Activated B cell treated with CpG ODN at 0.5 μM for 24 hours (primary cell): ENCODE data around the gene ZNF79. TPM values are rescaled to one million over a fixed set of nuclear protein-coding genes. Genes with fewer than 3 reads are reported as not detected.

Experiments
- ATAC-seq: fragments of 200-7000 bp; cut with Tn5 transposase; one replicate; pipeline ENCODE4 v1.10.0; 2021; ENCODE audit warnings: low read depth, mild to moderate bottlenecking, moderate library complexity
- CTCF ChIA-PET: fragments of 350-600 bp; sonication (Branson Sonifier 250); formaldehyde crosslinking; loops from one replicate; lab custom pipeline; 2021; ENCODE audit warnings: antibody characterized with exemption; lab: Charles Lee
- POLR2A ChIA-PET: fragments of 350-600 bp; sonication (Branson Sonifier 250); formaldehyde crosslinking; loops from one replicate; lab custom pipeline; 2021; ENCODE audit warnings: antibody characterized with exemption; lab: Charles Lee
- DNase-seq: peaks from one replicate; pipeline ENCODE4 v3.0.0; 2022
- H3K27ac Mint-ChIP-seq: one replicate; pipeline ENCODE4 v1.8.0; 2020; ENCODE audit warnings: mixed read lengths
- H3K27me3 Mint-ChIP-seq: one replicate; pipeline ENCODE4 v1.8.0; 2021; ENCODE audit warnings: mixed read lengths
- H3K36me3 Mint-ChIP-seq: one replicate; pipeline ENCODE4 v1.8.0; 2021; ENCODE audit warnings: low read depth, mixed read lengths
- H3K4me1 Mint-ChIP-seq: one replicate; pipeline ENCODE4 v1.8.0; 2021; ENCODE audit warnings: mixed read lengths
- H3K4me3 Mint-ChIP-seq: one replicate; pipeline ENCODE4 v1.8.0; 2020; ENCODE audit warnings: mild to moderate bottlenecking, mixed read lengths
- H3K9me3 Mint-ChIP-seq: one replicate; pipeline ENCODE4 v1.8.0; 2020; ENCODE audit warnings: mixed read lengths
- CTCF ChIP-seq: fragments of 200-600 bp; IDR thresholded peaks from one replicate; pipeline ENCODE4 v1.8.0; 2022; ENCODE audit warnings: antibody characterized with exemption, mild to moderate bottlenecking
- intact Hi-C: fragments of 100-400 bp; cut with micrococcal nuclease; formaldehyde crosslinking; loops from one replicate; pipeline ENCODE4 v1.15.1; 2024
- total RNA-seq: library from RNA; stranded (reverse); gene quantifications from 2 replicates; pipeline ENCODE4 v1.2.3, GENCODE V29; 2022

The ZNF79 gene
- total RNA-seq, 1 donor from 2014 or later, result 14.0 TPM

- H3K36me3 Mint-ChIP-seq, result peaks cover 52% of the 10 kb centered on the region
- POLR2A ChIA-PET, result interaction anchor here (1.4 kb wide), 1 partner anchor 23 kb away, joined by 3 read pairs; the partner anchor contains the start of genes LRSAM1 and RPL12
Measured at GRCh38 chr9:127474592-127474991, 50.4 kb downstream of the ZNF79 start.

GRCh38 chr9:127479507-127480081 is 55.4 kb downstream of the ZNF79 start:
- peaks cover 56% of the 10 kb centered on the region for H3K36me3 Mint-ChIP-seq
- H3K27ac Mint-ChIP-seq, result no peak overlapping the region
- no peak overlapping the region for H3K4me3 Mint-ChIP-seq
- ChIA-PET CTCF (no interaction called here), POLR2A (no interaction called here)
- no peak for TF ChIP-seq CTCF
- no peaks in the 10 kb centered on the region for H3K4me1 Mint-ChIP-seq
- intact Hi-C loops, result no loop called here
- no peak for DNase-seq
- H3K27me3 Mint-ChIP-seq, result no peaks in the 10 kb centered on the region
- no peaks in the 10 kb centered on the region for H3K9me3 Mint-ChIP-seq
- ATAC-seq, result no peak

More at GRCh38 chr9:127474592-127474991, 50.4 kb downstream of the ZNF79 start:
- no peaks in the 10 kb centered on the region for H3K27me3 Mint-ChIP-seq
- no peak overlapping the region for H3K4me3 Mint-ChIP-seq
- peaks cover 1% of the 10 kb centered on the region for H3K9me3 Mint-ChIP-seq
- intact Hi-C loops, result no loop called here
- ATAC-seq, result no peak
- DNase-seq, result no peak
- no peaks in the 10 kb centered on the region for H3K4me1 Mint-ChIP-seq
- CTCF ChIA-PET, result no interaction called here
- TF ChIP-seq CTCF, result no peak
- H3K27ac Mint-ChIP-seq, result no peak overlapping the region

- ChIA-PET CTCF (no interaction called here), POLR2A (interaction anchor here (0.7 kb wide), 1 partner anchor 56 kb away, joined by 6 read pairs; no protein-coding TSS in a partner anchor)
- H3K4me1 Mint-ChIP-seq, result no peaks in the 10 kb centered on the region
Measured at GRCh38 chr9:127482662-127483061, 58.5 kb downstream of the ZNF79 start.

GRCh38 chr9:127485995-127486394 is 61.8 kb downstream of the ZNF79 start:
- no peak for TF ChIP-seq CTCF
- intact Hi-C loops, result no loop called here
- DNase-seq (no peak), ATAC-seq (no peak)
- CTCF ChIA-PET, result no interaction called here
- Mint-ChIP-seq H3K4me1 (no peaks in the 10 kb centered on the region), H3K27ac (no peak overlapping the region), H3K4me3 (no peak overlapping the region), H3K36me3 (peaks cover 59% of the 10 kb centered on the region), H3K27me3 (no peaks in the 10 kb centered on the region), H3K9me3 (no peaks in the 10 kb centered on the region)
- POLR2A ChIA-PET, result no interaction called here

More at GRCh38 chr9:127482662-127483061, 58.5 kb downstream of the ZNF79 start:
- DNase-seq (no peak), ATAC-seq (no peak)
- TF ChIP-seq CTCF, result no peak
- Mint-ChIP-seq H3K9me3 (no peaks in the 10 kb centered on the region), H3K27ac (no peak overlapping the region), H3K36me3 (peaks cover 64% of the 10 kb centered on the region), H3K4me3 (no peak overlapping the region), H3K27me3 (no peaks in the 10 kb centered on the region)
- intact Hi-C loops, result no loop called here

- no peak for TF ChIP-seq CTCF
- Mint-ChIP-seq H3K4me3 (no peak overlapping the region), H3K4me1 (no peaks in the 10 kb centered on the region), H3K27me3 (no peaks in the 10 kb centered on the region), H3K9me3 (no peaks in the 10 kb centered on the region), H3K36me3 (peaks cover 67% of the 10 kb centered on the region), H3K27ac (no peak overlapping the region)
- intact Hi-C loops, result no loop called here
- no peak for ATAC-seq
- ChIA-PET CTCF (interaction anchor here (1.1 kb wide), 1 partner anchor 33 kb away, joined by 3 read pairs; no protein-coding TSS in a partner anchor), POLR2A (no interaction called here)
- no peak for DNase-seq
Measured at GRCh38 chr9:127488946-127489345, 64.8 kb downstream of the ZNF79 start.
